Bone marrow (tissue), 2 donors: ENCODE results near the gene XRCC3.

Experiments
- DNase-seq, 2 donors: peaks; one replicate each; lab custom pipeline; 2025; lab: John Stamatoyannopoulos, UW

XRCC3 gene

DNA sequence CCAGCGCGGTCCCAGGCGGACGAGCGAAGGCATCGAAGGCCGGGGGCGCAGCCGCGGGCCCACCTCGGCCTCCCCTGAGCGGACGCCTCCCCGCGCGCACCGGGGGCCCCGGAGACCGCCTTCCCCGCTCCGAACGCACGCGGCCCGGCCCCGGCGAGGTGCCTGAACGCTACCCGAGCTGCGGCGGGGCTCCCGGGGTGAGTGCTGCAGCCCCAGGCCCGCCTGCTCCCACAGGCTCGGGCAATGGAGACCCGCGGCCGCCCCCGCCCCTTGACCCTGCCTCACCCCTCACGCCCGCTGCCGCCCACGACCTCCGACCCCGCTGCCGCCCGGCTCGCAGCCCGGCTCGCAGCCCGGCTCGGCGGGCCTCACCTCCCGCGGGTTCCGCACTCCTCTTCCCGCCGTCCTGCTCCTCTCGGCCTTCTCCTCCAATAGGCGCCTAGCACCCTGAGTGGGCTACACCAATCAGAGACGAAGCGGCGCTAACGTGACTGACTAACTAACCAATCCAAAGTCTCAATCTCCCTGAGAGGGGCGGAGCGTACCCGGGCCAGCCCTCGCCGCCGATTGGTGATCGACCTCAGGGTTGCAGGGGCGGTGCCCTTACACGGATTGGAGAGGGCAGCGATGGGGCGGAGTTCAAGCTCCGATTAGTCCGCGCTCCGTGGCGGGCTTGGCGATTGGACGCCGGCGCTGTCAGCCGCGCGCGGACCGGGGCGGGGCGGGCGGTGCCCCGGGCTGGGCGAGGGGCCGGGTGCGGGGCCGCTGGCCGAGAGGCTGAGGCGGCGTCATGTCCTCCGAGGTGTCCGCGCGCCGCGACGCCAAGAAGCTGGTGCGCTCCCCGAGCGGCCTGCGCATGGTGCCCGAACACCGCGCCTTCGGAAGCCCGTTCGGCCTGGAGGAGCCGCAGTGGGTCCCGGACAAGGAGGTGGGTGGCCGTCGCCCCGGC is at the start of gene XRCC3, which contains the start of gene ZFYVE21:
Gene XRCC3, minus strand, starts transcription at position 400 of the 949 bp plus-strand sequence. CDS start 4,364 bp downstream, outside the sequence.
Gene ZFYVE21, plus strand, starts transcription at position 759 of the 949 bp plus-strand sequence. Its CDS starts 32 bp downstream, at position 791.
- DNase-seq = peak; percentile 89 to 100

GRCh38 chr14:103763730-103764488 is 48.7 kb upstream of the XRCC3 start:
- DNase-seq = no peak

DNA sequence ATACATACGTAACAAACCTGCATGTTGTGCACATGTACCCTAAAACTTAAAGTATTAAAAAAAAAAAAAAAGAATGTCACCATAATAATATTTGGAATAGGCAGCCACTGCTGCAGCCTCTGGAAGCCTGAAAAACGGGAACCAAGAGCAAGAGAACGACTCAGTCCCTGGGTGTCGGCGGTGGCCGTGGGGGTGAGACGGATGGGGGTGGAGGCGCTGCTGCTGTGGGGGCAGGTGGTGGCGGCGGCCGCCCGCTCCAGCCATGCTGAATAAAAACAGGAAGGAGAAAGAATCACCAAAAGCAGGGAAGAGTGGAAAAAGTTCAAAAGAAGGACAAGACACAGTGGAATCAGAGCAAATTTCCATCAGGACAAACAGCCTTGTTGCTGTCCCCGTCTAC is 47.3 kb upstream of the XRCC3 start:
- no peak for DNase-seq

GRCh38 chr14:103762036-103762435 is 46.8 kb upstream of the XRCC3 start:
- DNase-seq = no peak

DNA sequence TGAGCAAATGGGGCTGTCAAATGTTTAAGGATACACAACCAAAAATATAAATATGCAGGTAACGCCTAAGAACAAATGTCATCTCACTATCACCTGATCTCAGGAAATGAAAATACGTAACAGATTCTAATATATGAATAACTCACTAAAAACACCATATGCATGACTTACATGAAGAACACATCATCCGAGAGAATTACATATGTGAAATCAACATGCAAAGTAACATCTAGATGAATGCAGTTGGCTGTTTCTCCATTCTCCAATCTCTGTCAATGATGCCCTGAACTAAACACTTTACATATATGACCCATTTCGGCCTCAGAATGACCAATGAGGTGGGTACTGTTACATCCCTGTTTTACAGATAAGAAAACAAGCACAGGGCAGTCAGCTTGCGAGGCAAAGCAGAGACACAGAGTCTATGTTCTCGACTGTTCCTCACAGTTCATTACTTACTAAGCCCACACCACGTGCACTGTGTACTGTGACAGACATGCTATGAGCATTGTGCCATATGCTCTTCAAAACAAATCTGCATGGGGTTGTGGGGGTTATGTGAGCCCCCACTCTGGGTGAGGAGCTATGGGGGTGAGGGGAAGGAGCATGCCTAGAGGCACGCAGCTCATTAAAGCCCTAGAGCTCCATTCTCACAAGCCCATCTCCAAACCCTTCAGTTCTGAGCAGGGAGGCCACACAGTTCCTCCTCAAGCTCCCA is 43.0 kb upstream of the XRCC3 start:
- no peak for DNase-seq

DNA sequence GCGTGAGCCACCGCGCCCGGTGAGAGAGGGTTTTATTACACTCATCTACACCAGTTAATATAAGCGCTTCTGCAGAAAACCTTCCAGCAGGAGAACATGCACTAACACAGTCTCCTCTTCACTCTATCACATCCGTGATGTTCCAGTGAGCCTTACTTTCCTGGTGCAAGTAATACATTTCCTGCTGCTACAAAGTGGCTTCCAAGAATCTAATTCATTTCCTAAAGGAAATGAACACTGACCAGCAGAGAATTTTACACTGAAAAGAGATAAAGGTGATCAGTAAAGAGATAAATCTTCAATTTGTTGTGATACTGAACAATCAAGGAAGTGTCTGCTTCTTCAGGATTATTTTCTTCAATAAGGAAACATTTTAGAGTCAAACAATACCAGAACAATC is 39.8 kb upstream of the XRCC3 start:
- DNase-seq = no peak

GRCh38 chr14:103753774-103754173 is 38.5 kb upstream of the XRCC3 start:
- DNase-seq = no peak

DNA sequence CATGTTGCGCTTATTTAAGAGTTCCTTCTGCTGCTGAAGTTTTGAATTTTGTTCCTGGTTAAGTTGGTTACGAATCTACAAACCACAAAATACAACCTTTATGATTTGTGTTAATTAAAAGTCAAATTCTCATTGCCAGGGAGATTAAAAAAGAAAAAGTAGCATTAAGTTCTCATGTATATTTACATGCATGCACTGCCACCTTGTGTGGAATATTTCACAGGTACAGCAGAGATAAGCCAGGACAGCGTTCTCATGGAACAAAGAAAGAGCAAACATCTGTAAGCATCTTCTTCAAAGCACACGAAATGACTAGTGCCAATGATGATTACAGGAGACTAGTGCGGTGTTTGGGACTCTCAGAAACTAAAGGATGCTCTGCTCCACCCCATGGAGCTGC is 34.6 kb upstream of the XRCC3 start:
- no peak for DNase-seq

DNA sequence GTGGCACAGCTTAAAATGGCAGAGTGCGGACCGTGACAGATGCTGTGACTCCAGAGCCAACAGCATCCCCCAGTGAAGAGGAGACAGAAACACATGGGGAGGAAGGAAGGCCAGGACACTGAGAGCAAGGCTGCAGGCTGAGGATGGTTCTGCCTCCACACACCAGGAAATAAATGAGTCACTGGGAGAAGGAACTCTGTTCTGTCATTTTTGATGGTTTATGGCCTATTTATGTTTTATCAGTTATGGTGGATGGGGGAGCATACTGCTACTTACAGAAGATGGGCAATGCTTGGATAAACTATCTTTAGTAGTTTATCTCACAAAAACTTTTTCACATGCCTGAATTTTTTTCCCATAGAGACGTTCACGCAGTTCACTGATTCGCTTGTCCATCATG is 34.2 kb upstream of the XRCC3 start:
- peak in 1 of 2 donors; percentile 47 for DNase-seq

DNA sequence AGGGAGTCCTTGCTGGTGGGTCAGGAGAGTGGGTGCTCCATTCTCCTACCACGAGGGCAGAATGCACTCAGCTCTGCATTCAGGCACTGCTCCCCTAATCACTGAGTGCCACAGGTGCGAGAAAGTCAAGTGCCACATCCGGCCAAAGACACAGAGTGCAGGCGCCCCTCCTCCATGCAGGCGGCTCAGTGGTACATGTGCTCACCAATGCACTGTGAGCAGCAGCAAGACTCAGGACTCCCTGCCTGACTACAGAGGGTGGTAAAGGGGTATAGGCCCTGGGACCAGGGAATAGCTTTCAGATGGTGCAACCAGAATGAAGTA is 33.2 kb upstream of the XRCC3 start:
- no peak for DNase-seq

GRCh38 chr14:103746701-103747100 is 31.4 kb upstream of the XRCC3 start:
- no peak for DNase-seq

DNA sequence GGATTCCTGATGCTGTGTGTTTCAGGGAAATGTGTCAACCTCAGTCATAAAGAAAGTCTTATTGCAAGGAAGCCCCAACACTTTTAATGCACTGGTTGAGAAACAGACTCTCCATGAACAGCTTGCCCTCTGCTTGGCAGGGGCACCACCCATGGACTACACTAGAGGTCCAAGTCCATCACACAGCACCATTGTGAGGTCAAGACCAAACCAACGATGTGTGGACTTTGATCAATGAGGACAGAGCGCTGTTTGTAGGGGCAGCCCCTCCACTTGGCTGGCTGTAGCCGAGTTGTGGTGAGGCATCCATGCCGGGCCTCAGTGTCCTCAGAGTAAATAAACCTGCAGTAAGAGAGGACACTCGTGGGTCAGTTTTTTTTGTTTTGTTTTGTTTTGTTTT is 30.2 kb upstream of the XRCC3 start:
- DNase-seq = no peak

- DNase-seq = no peak
These were observed 29.6 kb upstream of the XRCC3 start for GRCh38 chr14:103744621-103745395.

- no peak for DNase-seq
These were observed 28.4 kb upstream of the XRCC3 start for GRCh38 chr14:103743691-103744090.

- no peak for DNase-seq
These were observed 27.4 kb upstream of the XRCC3 start for GRCh38 chr14:103742499-103743255.

DNA sequence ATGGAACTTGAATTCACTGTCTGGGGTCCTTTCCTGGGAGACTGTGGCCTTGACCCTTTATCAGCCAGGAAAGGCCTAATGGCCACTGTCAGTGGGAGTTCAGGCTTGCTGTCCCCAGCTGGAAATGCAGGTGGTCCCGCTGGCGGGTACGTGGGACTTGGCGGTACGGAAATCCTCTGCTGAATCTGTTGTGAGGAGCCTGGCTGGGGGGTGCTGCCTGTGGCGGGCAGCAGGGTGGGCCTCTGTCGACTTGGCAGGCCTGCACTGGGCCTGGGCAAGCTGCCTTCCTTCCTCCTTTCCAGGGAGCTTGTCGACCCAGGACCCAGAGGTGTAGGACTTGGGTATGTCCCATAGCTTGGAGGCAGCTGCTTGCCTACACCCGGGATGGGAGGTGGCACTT is 26.6 kb upstream of the XRCC3 start:
- no peak for DNase-seq

GRCh38 chr14:103740991-103741689 is 25.9 kb upstream of the XRCC3 start:
- no peak for DNase-seq

DNA sequence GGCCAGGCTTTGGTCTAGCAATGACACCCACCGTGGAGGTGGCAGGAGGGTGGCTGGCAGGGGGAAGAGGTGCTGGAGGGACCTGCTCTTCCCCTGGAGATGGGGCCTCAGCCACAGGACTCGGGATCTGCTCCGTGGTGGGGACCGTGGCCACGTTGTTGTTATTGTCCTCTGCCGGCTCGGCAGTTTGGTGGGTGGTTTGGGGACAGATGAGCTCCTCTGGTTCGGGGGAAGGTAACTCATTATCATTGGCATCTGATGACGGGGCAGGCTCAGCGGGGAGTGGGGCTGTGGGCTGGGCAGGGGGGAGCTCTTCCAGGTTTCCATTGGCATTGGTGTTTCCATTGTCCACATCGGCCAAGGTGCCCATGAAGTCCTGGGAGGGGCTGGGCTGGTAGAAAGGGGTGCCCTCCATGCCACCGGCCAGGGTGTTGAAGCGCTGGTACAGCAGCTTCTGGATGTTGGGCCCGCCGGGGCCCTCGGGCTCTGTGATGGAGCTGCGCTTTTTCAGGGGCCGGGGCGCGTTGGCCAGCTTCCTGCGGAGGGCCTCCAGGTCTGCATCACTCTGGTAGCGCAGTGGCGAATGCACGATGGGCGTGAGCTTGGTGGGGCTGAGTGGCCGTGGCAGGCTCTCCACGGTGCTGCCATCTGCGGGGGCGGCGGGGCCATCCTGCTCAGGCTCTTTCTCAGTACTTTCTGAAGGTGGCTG is 24.7 kb upstream of the XRCC3 start:
- no peak for DNase-seq

GRCh38 chr14:103739466-103739792 is 24.2 kb upstream of the XRCC3 start:
- no peak for DNase-seq
